ENCODE measurements around the gene STAT3.

DNA sequence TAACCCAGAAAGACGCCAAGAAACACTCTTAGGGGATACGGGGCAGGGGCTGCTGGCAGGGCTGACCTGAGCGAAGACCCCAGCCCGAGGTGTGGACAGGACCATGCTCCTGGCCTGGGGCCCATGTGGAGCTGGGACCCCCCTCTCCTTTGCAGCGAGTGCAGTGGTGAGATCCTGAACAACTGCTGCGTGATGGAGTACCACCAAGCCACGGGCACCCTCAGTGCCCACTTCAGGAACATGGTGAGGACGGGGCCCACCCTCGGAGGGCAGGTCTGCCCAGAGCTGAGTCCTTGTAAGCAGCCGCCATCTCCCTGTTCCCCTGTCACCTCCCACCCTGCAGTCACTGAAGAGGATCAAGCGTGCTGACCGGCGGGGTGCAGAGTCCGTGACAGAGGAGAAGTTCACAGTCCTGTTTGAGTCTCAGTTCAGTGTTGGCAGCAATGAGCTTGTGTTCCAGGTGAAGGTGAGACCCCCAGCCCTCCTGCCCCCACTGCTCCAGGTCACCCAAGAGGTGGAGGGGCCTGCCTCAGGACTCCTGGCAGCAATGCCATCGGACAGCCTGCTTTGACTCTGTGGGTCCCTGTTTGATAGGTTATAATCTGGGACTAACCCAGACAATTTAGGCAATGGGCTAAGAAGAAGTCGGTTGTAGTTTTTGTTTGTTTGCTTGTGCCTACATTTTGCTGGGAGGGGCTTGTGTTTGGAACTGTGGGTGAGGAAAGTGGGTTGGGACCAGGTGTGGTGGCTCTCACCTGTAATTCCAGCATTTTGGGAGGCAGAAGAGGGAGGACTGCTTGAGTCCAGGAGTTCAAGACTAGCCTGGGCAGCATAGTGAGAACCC lies 83.8 kb downstream of the STAT3 start:
- TF ChIP-seq POLR2AphosphoS5 (IDR thresholded peaks at IDR 0.05; ENCODE audit: borderline replicate concordance, low read depth, low read length) (no peak), EZH2 (IDR thresholded peaks at IDR 0.05) (no peak), FOXP2 (optimal IDR thresholded peaks at IDR 0.05; ENCODE audit: control extremely low read depth, extremely low read length, insufficient read depth) (no peak)

All from SK-N-MC (cell line).